Choroid plexus epithelial cell (primary cell): ENCODE measurements around the gene DDIT3.
"Not testable (repeated sequence)": the region's sequence is repeated elsewhere in the genome, so short reads cannot be mapped to it uniquely, and the experiment has no call there.

Experiments used
- DNase-seq: peaks from one replicate; pipeline ENCODE4 v3.0.0-alpha.2; 2010; ENCODE audit warnings: low read depth
- H3K4me3 ChIP-seq: 2 replicates; pipeline ENCODE4 v1.5.1; 2011; ENCODE audit warnings: low read depth, mild to moderate bottlenecking, control low read depth, low read length, moderate library complexity
- TF ChIP-seq, protein P1 (sequence below): conservative IDR thresholded peaks from 2 replicates; pipeline ENCODE4 v1.5.1; 2011; ENCODE audit warnings: low read depth, mild to moderate bottlenecking, control low read depth, inconsistent platforms, low read length, moderate library complexity

Gene DDIT3, protein sequence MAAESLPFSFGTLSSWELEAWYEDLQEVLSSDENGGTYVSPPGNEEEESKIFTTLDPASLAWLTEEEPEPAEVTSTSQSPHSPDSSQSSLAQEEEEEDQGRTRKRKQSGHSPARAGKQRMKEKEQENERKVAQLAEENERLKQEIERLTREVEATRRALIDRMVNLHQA

DNA sequence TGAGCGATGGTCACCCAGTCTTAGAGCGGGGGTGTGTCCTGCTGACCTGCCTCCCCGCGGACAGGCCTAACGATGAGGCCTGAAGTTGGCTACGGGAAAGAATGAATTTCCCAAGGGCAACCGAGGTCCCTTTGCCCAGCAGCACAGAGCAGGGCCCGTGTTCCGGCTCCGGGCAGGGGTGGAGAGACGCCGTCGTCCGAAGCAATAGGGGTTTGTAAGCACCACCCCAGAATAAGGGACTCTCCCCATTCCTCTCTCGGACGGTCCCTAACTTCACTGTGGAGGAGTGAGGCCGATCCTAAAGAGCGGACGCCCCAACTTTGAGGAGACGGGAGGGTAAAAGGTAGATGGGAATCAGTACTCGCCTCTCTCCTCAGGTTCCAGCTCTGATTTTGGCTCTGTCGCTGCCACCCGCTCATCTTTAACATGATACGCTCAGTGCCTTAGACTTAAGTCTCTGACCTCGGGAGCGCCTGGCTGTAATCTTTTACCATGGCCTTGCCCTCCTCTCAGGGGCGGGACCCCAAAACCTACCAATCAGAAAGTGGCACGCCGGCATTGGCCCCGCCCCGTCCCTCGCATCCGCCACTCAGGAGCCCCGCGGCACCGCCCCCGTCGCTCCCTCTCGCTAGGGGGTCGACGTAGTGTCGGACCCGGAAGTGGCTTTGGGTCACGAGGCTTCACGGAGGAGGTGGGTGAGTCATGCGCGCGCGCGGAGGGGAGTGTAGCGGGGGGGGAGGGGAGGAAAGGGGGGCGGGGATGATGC, at the start of gene DDIT3:
DDIT3 (minus strand) TSS at position 462 of the 766 bp plus-strand sequence. CDS start 3,108 bp downstream, outside the sequence.
- TF ChIP-seq, protein P1, sequence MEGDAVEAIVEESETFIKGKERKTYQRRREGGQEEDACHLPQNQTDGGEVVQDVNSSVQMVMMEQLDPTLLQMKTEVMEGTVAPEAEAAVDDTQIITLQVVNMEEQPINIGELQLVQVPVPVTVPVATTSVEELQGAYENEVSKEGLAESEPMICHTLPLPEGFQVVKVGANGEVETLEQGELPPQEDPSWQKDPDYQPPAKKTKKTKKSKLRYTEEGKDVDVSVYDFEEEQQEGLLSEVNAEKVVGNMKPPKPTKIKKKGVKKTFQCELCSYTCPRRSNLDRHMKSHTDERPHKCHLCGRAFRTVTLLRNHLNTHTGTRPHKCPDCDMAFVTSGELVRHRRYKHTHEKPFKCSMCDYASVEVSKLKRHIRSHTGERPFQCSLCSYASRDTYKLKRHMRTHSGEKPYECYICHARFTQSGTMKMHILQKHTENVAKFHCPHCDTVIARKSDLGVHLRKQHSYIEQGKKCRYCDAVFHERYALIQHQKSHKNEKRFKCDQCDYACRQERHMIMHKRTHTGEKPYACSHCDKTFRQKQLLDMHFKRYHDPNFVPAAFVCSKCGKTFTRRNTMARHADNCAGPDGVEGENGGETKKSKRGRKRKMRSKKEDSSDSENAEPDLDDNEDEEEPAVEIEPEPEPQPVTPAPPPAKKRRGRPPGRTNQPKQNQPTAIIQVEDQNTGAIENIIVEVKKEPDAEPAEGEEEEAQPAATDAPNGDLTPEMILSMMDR: no peak
- peak; percentile 99 for DNase-seq
- H3K4me3 ChIP-seq: peak within 1 kb of the TSS; percentile 92

- no peak for DNase-seq
- TF ChIP-seq, protein P1: no peak
- no peak overlapping the region for H3K4me3 ChIP-seq
Observed at GRCh38 chr12:57569858-57570257, 49.5 kb upstream of the DDIT3 start.

- no peak for DNase-seq
- H3K4me3 ChIP-seq: no peak overlapping the region
- TF ChIP-seq, protein P1: no peak
Observed at GRCh38 chr12:57568838-57569237, 48.5 kb upstream of the DDIT3 start.

DNA sequence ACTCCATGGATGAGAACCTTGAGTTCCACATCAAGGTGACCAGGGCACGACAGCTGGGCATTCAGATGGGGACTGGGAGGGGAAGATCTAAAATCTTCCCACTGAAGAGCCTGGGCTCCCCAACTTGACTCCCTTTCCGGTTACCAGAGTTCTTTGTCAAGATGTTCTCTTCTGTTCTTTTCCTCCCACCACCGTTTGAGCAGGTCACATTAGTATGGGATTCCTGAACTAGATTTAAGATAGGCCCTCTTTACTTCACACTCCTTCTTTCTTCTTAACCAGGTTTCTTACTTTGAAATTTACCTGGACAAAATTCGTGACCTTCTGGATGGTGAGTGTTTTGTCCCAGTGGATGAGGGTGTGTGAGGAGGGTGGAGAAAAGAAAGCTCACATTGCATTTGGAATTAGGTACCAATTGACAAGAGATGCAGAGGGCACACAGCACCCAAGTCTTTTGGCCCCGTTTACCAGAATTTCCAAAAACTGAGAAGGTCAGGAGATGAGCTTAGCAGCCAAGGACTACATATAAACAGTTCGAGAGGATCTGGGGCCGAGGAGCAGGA, 43.9 kb upstream of the DDIT3 start:
- no peak for DNase-seq
- H3K4me3 ChIP-seq: no peak overlapping the region
- TF ChIP-seq, protein P1: no peak

DNA sequence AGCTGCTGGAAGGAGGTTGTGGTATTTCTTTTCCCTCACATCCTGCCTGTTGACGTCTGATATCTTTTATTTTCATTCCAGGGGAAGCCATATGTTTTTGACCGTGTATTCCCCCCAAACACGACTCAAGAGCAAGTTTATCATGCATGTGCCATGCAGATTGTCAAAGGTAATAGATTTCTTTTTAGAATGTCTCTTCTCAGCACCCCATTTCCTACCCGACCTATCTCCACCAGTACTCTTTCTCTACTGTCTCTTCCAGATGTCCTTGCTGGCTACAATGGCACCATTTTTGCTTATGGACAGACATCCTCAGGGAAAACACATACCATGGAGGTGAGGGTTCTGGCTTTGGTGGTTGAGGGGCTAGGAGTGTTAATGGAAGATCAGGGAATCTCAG, 43.0 kb upstream of the DDIT3 start:
- H3K4me3 ChIP-seq: no peak overlapping the region
- no peak for DNase-seq
- TF ChIP-seq, protein P1: no peak

- DNase-seq: peak; percentile 30
- H3K4me3 ChIP-seq: not testable (repeated sequence)
Observed at GRCh38 chr12:57561117-57561516, 40.8 kb upstream of the DDIT3 start.

DNA sequence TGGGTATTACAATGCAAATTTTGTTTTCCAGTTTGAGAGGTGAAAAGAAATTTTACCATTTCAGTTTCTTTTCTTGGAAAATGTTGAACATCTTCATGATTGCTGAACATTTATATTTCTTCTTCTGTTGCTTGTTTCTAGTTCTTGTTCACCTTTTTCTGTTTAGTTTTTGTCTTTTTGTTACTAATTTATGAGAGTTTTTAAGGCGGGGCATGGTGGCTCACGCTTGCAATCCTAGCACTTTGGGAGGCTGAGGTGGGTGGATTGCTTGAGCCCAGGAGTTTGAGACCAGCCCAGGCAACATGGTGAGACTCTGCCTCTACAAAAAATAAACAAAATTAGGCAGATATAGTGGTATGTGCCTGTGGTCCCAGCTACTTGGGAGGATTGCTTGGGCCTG, 40.2 kb upstream of the DDIT3 start:
- no peak for DNase-seq
- no peak overlapping the region for H3K4me3 ChIP-seq
- TF ChIP-seq, protein P1: no peak
